Kidney tubule cell (primary cell): ENCODE data around the gene CAMK1.

Experiments used
- DNase-seq: peaks from one replicate; pipeline ENCODE4 v3.0.0-alpha.2; 2018; ENCODE audit warnings: low spot score

The CAMK1 gene

DNA sequence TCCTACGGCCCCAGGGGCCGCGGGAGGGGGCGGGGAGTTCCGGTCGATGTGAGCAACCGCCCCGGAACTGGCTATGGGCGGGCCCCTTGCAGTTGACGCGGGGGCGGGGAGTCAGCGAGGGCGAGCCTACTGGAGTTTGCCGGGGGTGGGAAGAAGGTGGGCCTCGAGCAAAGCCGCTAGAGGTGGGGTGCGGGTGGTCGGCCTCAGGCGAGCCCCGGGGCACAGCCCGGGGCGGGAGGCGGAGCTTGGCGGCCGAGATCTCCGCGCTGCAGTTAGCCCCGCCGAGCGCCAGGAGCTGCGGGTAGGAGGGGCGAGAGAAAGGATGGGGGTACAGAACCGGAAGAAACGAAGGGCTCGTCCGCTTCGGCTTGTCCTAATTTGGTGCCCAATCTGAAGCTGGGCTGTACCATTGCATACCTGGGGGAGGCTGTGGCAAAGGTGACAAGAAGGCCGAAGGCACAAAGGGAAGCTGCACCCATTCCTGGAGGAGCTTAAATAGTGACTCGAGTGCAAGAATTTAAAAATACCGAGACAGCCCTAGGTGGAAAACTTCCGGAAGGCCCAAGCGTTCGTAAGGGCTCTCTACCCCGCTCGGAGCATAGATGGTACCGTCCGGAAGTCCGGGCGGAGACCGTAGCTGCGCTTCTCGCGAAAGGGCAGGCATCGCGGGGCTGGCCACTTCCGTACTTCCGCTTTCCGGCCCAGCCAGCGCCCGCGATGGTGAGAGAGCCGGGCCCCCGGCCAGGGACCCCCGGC lies 22.8 kb upstream of the CAMK1 start, which contains the start of the genes ARPC4 and TADA3:
TSS of gene ARPC4 (plus strand) at position 678 of the 756 bp plus-strand sequence. CDS start at position 718, 40 bp downstream.
TSS of gene TADA3 (minus strand) at position 69 of the 756 bp plus-strand sequence. CDS start 1,007 bp downstream, outside the sequence.
- DNase-seq: peak; percentile 95

DNA sequence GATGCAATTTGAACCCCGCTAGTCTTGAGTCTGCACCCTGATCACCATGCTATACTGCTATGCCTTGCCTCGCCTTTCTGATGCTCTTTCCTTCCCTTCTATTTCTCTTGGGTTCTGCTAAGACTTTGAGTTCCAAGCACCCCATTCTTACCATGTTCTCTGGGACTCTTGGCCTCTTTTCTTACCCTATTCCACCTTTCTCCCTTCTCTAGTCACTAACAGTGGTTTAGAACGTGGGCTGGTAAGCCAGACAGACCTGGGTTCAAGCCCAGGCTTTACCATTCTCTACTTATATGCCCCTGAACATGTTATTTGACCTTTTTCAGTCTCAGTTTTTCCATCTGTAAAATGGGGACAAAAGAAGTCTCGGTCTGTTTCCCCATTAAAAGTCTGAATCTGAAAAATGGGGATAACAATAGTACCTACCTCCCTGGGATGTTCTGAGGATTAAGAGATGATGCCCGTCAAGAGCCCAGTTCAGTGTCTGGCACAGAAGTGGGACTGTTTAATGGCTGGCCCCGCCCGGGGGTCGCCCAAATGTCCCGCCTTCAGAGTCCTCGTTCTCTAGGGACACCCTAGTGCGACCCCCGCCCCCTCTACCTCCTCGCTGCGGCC lies 22.1 kb upstream of the CAMK1 start:
- DNase-seq: no peak

DNA sequence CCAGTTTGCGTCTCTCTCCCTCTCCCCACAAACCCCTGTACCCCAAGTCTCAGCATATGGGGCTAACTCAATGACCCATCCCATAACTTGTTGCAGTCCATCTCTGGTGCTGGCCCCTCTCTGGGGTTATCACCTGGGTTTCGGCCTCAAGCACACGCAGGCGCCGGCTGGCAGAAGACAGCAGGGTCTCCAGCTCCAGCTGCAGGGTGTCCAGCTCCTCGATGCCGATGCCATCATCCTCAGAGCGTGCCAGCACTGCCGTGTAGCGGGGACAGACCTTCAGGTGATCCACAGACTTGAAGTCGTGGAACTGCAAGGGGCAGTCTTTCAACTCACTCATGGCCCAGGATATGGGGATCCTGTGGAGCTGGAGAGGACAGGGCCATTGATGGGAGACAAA lies 21.4 kb upstream of the CAMK1 start:
- DNase-seq: no peak

DNA sequence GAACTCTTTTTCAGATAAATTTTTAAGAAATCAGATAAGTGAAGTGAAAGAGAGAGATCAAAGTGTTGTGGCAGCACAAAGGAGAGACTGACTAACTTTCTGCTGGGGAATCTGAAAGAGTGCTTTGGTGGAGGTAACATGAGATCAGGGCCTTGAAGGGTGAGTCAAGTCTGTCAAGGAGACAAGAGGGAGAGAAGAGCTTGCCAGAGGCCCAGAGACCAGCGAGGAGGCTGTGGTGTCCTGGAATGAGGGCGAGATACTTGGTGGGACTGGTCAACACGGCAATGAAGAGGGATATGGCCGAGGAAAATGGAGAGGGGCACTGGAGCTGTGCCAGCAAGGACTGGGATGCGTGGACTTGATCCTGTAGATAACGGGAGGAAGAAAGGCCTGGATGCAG lies 18.0 kb upstream of the CAMK1 start:
- no peak for DNase-seq

DNA sequence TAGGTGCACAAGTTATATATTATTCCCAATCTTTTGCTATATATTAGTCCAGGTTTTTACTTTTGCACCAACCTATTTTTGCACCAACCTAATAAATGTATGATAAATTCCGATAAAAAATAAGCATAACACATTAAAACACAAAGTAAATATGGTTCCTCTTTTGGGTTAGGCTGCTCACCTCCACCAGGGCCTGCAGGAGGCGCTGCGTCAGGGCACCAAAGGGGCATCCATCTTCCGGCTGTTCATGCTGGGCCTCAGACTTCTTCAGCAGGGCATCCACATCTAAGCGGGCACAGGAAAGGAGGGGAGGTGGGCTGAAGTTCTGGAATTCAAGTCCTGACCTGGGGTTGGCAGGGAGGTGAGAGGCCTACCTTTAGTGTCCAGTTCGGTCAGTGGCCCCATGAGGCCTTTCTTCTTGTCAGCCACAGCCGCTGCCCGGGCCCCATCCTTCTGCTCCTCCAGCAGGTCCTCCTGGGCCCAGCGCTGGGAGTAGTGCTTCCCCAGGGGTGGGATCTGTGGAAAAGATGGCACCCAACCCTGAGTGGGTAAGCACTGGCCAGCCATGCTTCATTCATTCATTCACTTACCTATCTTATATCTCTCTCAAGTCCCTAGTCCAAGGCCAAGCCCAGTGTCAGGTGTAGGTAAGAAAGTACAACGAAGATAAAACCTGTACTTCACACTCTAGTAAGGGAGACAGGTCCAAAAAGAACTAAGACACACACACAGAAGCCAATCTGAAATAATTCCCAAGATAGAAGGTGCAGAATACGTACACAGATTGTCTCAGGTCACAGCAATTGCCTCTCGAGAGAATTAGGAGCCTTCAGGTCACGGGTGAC lies 17.3 kb upstream of the CAMK1 start:
- DNase-seq: no peak

DNA sequence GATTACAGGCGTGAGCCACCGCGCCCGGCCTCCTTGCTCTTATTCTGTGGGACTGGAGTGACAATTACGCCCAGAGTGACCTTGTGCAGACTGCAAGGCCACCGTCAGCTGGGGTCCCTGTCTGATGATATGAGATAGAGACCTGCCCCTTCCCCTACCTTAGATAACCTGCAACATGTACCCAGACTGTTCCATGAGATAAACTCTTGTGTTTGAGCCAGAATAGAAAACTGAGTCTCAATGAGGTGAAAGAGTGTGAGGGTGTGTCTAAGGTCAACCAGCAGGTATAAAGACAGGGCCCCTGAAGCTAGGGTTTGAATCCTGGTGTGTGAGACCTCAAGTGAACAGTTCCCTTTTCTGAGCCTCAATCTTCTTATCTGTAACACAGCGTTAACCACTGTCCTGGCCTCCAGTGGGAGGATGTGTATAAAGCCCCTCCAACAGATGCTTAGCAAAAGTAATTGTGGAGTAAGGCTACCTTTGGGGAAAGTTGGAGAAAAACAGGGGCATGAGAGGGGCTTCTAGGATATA lies 16.5 kb upstream of the CAMK1 start:
- no peak for DNase-seq

DNA sequence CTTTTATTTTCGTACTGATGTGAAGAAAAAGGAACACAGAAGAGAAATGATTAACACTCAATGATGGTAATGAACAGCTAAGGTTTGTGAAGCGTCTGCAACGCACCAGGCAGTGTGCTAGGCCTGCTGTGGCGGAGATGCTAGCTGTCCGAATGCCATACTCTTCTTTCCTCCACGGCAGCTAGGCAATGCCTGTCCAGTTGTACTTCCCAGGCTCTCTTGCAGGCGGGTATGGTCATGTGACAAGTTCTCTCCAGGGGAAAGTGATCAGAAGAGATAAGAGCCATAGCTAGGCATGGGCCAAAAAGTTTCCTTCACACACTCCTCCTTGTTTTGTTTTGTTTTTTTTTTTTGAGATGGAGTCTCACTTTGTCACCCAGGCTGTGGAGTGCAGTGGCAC lies 15.9 kb upstream of the CAMK1 start:
- no peak for DNase-seq

DNA sequence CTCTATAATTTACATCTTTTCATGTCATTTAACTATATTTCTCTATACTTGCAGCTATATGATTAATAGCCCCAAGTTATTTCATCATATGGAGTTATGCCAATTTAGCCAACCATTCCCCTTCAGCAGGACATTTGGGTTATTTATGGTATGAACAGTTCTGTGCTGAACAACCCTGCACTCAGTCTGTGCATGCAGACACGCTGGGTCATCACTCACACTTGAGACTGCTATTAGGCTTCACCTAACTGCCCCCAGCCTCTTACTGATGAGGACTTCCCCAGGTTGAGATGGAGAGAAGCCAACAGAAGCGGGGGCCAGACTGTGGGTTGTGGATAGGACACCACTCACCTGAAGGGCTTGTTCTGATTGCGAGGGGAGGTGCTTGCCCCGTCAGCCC lies 15.2 kb upstream of the CAMK1 start:
- no peak for DNase-seq

DNA sequence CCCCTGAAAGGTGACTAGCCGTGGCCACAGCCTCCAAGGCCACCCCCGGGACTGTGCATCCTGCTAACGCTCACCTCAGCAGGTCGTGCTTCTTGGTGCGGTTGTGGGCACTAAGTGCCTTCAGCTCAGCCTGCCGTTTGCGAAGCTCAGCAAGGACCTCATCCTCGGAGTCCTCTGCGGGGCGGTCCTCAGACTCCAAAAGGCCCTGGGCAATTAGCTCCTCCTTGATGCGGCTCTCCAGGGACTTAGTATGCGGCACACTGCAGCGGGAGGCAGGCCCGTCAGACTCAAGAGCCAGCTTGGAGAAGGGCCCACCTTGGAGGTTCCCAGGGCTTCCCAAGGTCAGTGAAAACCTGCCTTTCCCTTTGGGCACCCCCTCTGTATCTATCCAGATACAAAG lies 14.2 kb upstream of the CAMK1 start:
- no peak for DNase-seq

DNA sequence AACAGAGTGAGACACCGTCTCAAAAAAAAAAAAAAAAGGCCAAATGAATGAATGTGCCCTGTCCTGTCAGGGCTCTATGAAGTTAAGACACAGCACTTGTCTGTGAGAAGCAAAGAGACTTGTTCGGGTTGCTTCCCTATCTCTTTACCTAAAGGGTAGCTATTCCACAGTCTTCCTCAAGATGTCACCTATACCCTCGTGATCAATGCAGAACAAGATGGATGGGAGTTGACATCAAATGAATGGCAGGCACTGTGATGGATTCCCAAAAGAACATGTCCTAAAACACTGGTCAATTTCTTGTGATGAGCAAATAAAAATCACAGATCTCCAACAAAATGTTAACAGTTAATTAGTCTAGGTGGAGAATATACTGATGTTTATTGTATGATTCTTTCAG lies 13.0 kb upstream of the CAMK1 start:
- DNase-seq: no peak

DNA sequence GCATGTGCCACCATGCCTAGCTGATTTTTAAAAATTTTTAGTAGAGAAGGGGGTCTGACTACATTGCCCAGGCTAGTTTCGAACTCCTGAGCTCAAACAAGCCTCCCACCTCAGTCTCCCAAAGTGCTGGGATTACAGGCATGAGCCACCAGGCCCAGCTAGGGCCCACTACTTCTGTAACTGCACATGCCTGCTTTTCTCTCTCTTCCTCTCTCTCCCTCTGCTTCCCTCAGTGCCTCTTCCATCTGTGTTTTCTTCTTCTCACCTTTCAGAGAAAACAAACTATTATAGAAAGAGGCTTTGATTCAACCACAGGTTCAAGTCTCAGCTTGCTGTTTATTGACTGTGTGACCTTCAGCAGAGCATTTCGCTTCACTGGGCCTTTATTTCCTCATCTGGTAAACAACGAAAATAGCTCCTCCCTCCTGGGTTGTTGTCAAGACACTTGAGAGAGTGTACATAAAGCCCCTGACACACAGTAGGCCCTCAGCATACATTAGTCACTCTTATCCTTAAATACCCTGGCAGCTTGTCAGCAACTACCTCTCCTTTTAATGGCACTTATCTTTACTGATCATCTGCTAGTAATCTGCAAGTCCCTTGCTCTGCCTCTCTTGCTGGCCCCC lies 12.3 kb upstream of the CAMK1 start:
- no peak for DNase-seq

DNA sequence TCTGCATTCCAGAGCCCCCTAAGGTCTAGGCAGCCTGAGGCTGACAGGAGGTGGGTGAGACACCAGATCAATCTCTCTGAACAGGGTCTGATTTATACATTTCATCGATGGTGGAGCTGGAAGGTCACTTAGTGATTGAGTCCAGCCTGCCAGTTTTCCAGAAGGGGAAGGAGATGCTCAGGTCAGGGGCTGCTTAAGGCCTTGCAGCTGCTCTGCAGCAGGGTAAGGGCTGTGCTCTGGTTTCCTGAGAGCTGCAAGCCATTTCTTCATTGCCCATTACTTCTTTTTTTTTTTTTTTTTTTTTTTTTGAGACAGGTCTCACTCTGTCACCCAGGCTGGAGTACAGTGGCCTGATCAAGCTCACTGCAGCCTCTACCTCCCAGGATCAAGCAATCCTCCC lies 11.8 kb upstream of the CAMK1 start:
- no peak for DNase-seq

DNA sequence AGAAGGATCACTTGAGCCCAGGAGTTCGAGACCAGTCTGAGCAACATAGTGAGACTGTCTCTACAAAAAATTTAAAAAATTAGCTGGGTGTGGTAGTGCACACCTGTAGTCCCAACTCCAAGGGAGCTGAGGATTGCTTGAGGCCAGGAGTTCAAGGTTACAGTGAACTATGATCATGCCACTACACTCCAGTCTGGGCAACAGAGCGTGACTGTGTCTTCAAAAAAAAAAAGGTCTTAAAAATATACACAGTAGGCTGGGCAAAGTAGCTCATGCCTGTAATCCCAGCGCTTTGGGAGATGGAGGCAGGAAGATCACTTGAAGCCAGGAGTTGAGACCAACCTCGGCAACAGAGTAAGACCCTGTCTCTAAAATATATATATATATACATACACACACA lies 11.2 kb upstream of the CAMK1 start:
- DNase-seq: peak; percentile 23

DNA sequence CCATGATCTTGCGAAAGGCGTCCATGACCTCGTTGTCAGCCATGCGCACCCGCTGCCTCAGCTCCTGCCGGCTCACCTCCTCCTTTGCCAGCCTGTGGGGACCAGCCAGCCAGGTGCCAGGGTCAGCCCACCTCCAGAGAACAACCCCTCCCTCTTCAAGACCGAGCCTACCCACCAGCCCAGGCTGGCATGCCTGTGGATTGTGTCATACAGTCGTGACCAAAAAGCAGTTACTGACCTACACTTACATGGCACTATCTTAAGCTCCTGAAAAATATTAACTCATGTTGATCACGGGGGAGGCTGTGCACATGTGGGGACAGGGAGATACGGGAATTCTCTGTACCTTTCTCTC lies 10.7 kb upstream of the CAMK1 start:
- DNase-seq: peak; percentile 77

DNA sequence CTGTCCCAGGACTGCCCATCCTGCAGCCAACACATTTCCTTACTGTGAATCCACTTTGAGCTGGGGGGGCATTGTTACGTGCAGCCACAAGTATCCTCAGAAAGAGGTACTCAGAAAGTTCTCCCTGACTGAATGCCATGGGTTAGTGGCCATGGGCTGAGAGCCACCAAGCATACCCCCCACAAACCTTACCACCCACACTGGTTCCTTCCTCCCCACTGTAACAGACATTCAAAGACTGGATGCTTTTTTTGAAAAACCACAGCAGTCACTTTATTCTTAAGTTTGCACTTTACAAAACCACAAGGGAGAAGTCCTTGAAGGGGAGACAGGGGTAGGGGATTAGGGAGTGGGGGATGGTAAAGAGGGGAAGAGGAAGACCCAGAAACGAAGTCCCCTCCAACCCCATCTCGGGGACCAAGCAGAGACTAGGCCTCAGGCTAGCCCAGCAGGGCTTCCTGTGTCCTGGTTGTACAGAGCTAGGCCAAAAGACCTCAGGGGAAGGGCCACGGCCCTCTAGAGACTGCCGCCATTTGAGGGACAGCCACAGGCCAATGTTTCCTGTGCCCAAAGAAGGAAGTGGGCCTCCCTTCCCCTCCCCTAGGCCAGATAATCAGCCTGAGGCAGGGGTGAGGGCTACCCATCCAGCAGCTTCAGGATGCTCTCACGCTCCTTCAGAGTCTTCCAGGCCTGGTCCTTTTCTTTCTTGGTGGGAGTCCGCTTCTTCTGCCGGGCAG lies 10.1 kb upstream of the CAMK1 start:
- DNase-seq: no peak

DNA sequence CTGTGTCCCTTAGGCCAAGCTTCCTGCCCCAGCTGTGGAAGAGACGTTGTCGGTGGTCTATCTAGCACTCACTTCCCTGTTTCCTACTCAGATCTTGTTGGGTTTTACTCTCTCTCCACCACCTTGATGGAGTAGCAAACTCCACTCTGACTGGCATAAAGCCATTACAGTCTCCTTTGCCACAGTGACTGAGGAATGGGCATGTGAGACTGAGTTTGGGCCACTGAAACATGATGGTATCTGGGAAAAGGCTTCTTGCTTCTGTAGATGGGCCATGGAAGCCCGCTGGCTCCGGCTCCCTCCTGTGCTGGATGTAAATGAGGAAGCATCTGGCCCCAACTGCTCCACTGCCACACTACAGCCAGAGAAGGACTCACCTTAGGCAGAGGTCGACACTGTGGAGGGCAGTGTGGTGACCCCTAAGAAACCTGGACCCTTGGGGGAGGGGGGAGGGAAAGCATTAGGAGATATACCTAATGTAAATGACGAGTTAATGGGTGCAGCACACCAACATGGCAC lies 9.4 kb upstream of the CAMK1 start:
- no peak for DNase-seq

DNA sequence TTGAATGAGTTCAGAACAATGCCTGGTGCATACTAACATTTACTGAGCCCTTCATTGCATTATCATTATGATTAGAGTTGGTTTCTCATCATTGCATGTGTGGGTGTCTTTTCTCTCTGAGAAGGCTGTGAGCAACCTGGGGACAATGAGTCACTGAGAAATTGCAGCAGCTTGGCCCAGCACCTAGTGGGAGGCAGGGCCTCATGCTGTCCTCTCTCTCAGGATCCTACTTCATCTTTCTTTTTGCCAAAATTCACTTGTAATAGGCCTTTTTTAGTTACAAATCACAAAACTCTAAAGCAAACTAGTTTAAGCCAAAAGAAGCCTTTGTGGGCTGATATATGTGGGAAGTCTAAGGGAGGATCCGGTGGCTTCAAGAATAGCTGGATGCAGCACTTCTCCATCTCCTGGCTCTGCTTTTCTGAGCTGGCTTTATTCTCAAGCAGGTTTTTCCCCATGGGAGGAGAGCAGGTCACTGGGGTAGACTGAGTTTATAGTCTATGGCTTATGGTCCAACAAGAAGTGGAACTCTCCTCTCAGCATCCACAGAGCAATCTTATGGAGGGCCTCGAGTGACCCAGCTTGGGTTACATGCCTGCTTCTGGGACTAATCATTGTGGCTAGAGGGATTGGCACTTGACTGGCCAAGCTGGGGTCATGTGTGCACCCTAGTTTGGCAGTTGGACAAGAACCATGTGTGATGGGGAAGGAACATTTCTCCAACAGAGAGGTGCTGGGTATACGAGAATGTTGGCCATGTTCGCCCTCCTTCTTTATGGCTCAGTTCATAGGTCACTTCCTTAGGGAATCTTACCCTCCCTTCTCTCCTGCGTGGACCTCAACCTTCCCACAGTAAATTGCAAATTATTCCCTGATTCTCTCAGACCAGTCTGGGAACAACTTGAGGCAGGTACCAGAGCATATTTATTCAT lies 8.7 kb upstream of the CAMK1 start:
- peak; percentile 61 for DNase-seq

DNA sequence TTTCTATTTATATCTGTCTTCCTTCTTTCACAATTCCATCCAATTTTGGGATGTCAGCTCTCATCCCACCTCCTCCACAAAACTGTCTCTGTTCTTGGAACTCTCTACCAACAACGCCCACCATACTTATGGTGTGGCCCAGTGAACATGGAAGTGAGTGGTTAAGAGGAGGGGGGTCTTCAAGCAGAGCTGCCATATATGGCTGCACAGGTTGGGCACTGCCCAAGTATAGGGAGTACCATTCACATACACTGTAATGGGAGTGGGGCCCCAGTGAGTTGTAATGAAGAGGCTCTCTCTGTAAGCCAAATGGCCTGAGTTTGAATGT lies 7.9 kb upstream of the CAMK1 start:
- DNase-seq: no peak

DNA sequence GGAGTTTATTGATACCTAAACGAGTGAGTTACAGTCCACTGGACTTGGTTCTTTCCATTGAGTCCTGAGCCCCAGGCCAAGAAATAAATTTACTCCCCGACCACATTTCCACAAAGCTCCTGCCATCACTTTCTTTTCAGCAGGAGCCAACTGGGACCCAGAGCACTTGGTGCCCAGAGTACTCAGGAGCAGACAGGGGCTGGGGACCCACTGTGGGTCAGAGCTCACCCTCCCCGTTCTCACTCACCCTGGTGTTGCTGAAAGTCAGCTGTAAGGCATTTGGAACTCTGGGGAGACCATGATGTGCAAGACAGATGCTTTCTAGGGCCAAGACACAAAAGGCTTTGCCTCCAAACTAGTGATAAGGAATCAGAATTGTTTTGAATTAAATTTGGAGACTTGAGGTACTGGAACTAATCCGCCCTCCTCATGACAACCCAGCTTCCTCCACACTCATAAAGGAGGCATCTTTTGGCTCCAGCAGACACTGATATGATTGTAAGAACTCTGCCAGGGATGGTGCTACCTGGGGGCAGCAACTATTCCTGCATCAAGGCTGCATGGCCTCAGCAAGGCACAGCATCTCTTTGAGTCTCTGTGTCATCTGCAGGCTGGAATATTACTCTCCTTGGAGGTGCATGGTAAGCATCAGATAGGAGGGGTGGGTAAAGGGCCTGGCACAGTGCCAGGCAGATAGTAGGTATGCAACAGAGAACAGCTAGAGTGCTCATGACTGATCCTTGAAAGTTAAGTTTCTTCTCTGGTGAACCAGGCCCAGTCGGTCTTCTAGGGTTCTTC lies 7.3 kb upstream of the CAMK1 start:
- no peak for DNase-seq
